ENCODE data around the gene PLIN5.

PLIN5 gene

DNA sequence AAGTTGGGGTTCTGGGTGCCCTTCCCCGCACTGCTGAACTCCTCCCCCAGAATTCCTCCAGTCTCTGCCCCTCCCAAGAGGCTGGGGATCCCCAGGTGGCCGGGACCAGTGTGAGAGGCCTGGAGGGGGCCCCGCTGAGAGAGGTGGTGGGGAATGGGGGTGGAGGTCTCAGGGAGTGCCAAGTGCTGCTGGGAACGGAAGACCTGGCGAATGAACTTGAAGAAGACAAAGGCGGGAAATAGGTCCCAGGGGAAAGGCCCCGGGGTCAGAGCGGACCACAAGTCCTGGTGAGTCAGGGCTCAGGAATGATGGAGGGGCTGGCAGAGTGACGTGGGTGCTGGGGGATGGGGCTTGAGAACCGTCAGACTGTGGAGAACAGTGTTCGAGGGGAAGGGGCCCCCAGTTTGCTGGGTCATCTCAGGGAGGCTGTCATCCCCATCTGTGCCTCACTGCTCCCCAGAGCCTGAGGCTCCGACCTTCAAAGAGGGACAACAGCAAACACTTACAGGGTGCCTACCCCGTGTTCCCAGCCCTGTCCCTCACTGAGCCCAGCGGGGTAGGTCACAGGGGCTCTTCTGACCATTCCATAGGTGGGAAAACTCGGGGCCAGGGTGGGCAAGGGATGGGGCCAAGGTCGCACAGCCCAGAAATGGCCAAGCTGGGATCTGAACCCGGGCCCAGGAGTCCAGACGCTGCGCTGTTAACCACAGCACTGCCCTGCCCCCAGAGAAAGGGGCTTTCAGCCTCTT, 40.4 kb upstream of the PLIN5 start:
- H3K4me3 ChIP-seq (ENCODE audit: low read depth, low read length), result no peak overlapping the region
- ChIA-PET POLR2A (no interaction called here), CTCF (interaction anchor here (0.7 to 6.1 kb wide), 18 partner anchors 8 to 101 kb away, joined by 3 to 60 read pairs (median 6); partner anchors contain the start of gene SEMA6B)
- DNase-seq (ENCODE audit: low read depth, low spot score), result peak; percentile 88
- TF ChIP-seq, protein P1, sequence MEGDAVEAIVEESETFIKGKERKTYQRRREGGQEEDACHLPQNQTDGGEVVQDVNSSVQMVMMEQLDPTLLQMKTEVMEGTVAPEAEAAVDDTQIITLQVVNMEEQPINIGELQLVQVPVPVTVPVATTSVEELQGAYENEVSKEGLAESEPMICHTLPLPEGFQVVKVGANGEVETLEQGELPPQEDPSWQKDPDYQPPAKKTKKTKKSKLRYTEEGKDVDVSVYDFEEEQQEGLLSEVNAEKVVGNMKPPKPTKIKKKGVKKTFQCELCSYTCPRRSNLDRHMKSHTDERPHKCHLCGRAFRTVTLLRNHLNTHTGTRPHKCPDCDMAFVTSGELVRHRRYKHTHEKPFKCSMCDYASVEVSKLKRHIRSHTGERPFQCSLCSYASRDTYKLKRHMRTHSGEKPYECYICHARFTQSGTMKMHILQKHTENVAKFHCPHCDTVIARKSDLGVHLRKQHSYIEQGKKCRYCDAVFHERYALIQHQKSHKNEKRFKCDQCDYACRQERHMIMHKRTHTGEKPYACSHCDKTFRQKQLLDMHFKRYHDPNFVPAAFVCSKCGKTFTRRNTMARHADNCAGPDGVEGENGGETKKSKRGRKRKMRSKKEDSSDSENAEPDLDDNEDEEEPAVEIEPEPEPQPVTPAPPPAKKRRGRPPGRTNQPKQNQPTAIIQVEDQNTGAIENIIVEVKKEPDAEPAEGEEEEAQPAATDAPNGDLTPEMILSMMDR (IDR thresholded peaks at IDR 0.05; ENCODE audit: insufficient read depth, low read length, missing control alignments), result no peak

GRCh38 chr19:4573682-4574081, 38.7 kb upstream of the PLIN5 start:
- ChIA-PET POLR2A (no interaction called here), CTCF (interaction anchor here (0.7 to 4.4 kb wide), 5 partner anchors 12 to 63 kb away, joined by 3 to 35 read pairs (median 11); partner anchors contain the start of gene SEMA6B)
- DNase-seq (ENCODE audit: low read depth, low spot score), result no peak
- H3K4me3 ChIP-seq (ENCODE audit: low read depth, low read length), result no peak overlapping the region
- TF ChIP-seq, protein P1 (IDR thresholded peaks at IDR 0.05; ENCODE audit: insufficient read depth, low read length, missing control alignments), result no peak

- CTCF ChIA-PET, result interaction anchor here (1.1 to 8.7 kb wide), 6 partner anchors 12 to 233 kb away, joined by 3 to 143 read pairs (median 15); partner anchors contain the start of gene SEMA6B
- DNase-seq (ENCODE audit: low read depth, low spot score), result no peak
- TF ChIP-seq, protein P1 (IDR thresholded peaks at IDR 0.05; ENCODE audit: insufficient read depth, low read length, missing control alignments), result no peak
- POLR2A ChIA-PET, result no interaction called here
- no peak overlapping the region for H3K4me3 ChIP-seq (ENCODE audit: low read depth, low read length)
Observed at GRCh38 chr19:4571305-4571917, 36.4 kb upstream of the PLIN5 start.

GRCh38 chr19:4570916-4571304, 35.9 kb upstream of the PLIN5 start:
- POLR2A ChIA-PET, result no interaction called here
- H3K4me3 ChIP-seq (ENCODE audit: low read depth, low read length), result no peak overlapping the region
- TF ChIP-seq, protein P1 (IDR thresholded peaks at IDR 0.05; ENCODE audit: insufficient read depth, low read length, missing control alignments), result no peak
- no peak for DNase-seq (ENCODE audit: low read depth, low spot score)
- CTCF ChIA-PET, result interaction anchor here (1.1 to 8.7 kb wide), 6 partner anchors 11 to 233 kb away, joined by 3 to 143 read pairs (median 15); partner anchors contain the start of gene SEMA6B

DNA sequence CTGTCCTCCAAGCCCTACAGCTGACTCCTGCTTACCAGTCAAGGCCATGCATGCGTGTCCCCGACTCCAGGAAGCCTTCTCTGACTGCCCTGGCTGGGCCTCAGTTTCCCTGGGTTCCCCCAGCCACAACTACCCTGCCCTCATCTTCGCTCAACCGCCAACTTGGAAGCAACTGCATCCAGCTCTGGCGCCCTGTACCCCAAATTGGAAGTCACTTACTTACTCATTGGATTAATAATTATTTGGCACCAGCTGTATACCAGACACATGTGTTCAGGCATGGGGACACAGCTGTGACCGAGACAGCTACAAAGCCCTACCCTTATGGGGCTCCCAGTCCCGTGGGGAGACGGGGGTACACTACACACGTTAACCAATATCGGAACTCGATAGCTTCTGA, 35.4 kb upstream of the PLIN5 start:
- TF ChIP-seq, protein P1 (IDR thresholded peaks at IDR 0.05; ENCODE audit: insufficient read depth, low read length, missing control alignments), result no peak
- no peak for DNase-seq (ENCODE audit: low read depth, low spot score)
- POLR2A ChIA-PET, result no interaction called here
- H3K4me3 ChIP-seq (ENCODE audit: low read depth, low read length), result no peak overlapping the region
- CTCF ChIA-PET, result interaction anchor here (1.1 to 8.7 kb wide), 7 partner anchors 8 to 234 kb away, joined by 3 to 143 read pairs (median 27); partner anchors contain the start of gene SEMA6B

DNA sequence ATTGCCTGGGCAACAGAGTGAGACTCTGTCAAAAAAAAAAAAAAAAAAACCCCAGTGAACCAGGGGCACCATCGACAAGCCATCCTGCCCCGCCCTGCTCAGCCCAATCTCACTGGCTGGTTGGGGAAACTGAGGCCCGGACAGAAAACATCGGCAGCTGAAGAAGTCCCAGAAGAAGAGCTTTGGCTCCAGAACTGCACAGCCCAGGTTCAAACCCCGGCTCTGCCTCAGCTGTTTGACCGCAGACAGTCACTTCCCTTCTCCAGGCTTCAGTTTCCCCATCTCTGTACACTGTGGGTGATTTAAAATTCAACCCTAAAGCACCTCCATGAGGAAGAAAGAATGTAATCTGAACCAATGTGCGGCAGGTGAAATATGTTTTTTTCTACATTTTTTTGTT, 33.9 kb upstream of the PLIN5 start:
- DNase-seq (ENCODE audit: low read depth, low spot score), result no peak
- no peak overlapping the region for H3K4me3 ChIP-seq (ENCODE audit: low read depth, low read length)
- ChIA-PET POLR2A (no interaction called here), CTCF (interaction anchor here (0.8 to 8.7 kb wide), 10 partner anchors 9 to 349 kb away, joined by 3 to 143 read pairs (median 6); partner anchors contain the start of gene SEMA6B)
- TF ChIP-seq, protein P1 (IDR thresholded peaks at IDR 0.05; ENCODE audit: insufficient read depth, low read length, missing control alignments), result no peak

Data from AG04449 (cell line).